HG02938 (cell line): ENCODE measurements around the gene AFAP1L2.

Experiments used
- ATAC-seq: cut with Tn5 transposase; IDR thresholded peaks from one replicate; pipeline ENCODE4 v1.9.1; 2021; ENCODE audit warnings: mild to moderate bottlenecking, moderate library complexity; ENCODE audit not compliant: unreplicated experiment

Gene AFAP1L2

DNA sequence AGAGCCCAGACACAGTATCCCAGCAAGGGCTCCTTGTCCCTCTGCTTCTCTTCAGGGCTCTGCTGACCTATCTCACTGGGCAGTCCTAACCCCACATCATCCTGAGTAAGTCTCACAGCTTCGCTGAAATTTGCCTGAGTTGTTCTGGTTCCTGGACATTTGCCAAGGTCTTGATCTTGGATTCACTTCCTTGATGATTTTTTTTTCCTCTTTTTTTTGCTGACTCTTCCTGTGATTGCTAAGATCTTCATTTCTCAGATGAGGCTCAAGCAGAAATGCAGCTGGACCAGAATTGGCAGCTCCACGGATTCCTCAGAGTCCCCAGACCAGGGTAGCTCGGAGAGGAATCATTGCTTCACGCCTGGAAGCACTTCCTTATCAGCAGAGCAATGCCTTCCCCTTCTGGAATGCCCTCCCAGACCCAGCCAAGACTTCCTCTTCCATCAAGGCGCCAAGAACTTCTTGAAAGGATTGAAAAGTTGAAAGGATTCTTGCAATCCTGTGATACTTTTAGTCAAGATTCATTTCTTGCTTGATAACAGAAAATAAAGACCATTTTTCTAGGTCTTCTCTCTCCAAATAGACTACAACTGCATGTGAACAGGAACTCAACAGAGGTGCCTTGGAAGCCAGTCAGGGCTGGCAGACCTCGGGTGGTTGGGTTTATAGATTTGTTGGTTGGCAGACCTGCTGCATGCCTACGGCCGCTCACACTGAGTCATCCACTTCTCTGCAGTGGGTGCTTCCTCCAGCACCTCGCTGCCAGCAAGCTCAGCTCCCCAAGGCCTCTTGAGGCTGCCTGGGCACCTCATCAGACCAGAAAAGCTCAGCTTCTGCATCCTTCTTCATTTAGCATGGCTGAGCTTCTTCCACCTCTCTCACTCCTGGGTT is 8.8 kb upstream of the AFAP1L2 start:
- ATAC-seq = no peak

DNA sequence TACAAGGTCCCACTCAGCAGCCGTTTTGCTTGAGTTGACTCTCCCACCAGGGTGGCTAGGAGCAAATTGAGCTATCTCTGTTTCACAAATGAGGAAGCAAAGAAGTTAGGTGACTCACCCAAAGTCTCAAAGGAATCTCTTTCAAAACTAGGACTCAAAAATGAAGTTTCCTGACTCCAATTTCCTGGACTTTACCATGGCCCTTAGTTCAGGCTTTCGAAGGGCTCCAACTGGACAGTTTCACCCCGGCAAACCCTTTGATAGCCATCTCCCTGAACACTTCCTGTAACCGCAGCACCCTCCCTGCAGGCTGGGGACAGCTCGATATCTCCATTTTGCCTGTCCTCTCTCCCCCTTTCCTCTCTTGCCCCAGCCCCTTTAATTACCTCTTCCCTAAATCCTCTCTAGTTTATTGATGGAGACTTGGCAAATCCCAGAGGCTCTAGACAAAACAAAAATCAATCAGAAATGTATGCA is 4.7 kb upstream of the AFAP1L2 start:
- ATAC-seq = no peak

DNA sequence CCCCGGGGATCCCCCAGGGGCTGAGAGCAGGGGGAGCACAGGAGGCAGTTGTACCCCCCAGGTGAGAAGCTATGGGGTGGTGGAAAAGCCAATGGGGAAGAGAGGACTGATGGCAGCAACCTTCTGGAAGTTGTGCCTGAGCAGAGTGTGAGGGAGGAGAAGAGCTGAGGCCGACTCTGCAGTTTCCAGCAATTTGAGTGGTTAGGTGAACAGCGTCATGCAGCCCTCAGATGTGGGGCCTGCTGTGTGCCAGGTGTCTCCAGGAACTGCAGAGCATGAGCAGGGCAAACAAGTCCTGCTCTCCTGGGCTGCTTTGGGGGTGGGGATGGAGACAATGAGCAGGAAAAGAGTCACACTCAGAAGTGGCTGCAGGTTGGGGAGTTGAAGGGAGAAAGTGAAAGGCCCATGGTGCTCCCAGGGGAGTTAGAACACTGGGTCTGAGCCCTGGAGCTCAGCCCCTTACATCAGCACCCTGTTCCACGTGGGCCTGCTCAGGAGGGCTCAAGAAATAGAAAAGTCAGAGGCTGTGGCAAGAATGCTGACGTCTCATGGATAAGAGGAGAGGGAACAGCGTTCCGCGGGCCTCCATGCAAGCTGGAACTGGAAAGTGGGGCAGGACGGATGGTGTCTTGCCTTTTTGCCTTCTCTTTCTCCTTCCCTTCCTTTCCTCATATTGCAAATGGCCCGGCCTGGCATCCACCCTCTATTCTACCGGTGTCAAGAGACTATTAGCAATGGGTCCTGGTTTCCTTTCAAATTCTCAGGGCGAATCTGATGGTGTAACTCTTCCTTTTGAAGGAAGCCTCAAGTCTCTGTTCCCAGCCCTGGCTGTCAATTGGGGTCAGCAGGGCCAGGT is 4.0 kb upstream of the AFAP1L2 start:
- ATAC-seq = no peak

DNA sequence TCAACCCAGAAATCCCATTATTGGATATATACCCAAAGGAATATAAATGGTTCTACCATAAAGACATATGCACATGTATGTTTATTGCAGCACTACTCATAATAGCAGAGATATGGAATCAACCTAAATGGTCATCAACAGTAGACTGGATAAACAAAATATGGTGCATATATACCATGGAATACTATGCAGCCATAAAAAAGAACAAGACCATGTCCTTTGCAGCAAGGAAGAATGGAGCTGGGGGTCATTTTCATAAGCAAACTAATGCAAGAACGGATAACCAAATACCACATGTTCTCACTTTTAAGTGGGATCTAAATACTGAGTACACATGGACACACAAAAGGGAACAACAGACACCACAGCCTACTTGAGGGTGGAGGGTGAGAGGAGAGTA is 2.2 kb upstream of the AFAP1L2 start:
- no peak for ATAC-seq

DNA sequence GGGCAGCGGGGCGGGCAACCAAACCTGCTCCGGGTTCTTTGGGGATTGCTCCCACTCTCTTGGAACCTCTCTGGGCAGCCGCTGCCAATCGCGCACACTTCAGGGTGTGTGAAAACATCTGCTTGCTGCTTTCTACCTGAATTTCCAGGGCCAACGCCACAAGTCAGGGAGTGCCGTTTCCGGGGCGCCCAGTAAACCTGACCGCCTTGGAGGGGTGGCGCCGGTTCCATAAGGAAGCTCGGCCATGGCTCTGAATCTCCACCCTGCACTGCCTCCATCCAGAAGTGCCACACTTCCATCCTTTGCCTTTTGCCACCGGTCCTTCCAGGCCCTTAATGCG is 679 bp upstream of the AFAP1L2 start:
- no peak for ATAC-seq

DNA sequence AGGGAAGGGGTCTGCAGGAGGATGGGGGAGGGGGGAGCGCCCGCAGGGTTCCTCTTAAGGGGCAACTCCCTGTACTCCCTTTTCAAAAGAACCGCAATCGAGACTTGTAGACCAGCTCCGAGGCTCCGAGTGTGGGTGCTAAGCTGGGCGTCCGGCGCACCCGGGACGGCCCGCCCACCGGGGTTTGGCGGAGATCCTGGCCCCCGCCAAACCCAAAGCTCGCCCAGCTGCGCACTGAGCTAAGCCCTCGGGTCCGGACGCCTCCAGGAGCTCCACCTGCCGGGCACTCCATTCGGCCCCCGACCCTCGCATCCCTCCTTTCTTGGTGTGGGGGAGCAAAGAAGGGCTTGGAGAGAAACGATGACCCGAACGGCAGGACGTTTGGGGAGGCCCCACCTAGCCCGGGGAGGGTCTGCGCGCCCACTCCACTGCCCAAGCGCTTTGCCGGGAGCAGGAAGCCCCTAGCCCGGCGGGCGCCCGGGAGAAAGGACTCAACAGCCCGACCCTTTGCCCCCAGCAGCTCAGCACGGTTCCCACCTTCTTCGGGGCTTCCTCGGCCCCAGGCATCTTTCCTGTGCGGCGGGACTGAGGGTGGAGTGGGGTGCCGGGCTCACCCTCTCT is 651 bp downstream of the AFAP1L2 start:
- ATAC-seq = no peak

DNA sequence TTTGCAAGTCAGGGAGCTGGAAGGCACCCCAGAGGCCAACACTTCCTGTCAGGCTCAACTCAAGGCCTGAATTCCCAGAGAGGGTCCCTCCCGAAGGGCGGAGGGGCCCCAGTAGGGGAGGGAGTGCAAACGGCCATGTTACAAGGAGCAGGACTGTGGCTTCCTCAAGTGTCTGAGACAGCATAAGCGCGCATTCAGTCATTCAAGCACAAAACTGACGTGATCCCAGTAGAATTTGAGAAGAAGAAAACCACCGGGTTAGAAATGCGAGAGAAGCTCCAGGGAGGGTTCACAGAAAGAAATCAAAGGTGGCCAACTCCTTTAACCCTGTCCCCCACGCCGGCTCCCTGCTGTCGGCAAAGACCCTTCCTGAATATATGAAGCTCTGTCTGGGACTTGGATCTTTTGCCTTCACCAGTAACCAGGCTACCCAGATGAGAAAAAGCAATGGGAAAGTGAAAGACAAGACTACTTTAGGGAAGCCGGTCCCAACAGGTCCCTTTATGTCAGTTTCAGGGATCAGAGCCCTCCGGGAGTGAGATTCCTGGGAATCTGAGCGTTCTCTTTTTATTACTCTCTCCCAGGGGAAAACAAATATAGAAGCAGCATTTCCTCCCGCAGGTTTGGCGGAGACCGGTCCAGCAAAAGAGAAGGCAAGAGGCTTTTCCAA is 1.3 kb downstream of the AFAP1L2 start:
- no peak for ATAC-seq

DNA sequence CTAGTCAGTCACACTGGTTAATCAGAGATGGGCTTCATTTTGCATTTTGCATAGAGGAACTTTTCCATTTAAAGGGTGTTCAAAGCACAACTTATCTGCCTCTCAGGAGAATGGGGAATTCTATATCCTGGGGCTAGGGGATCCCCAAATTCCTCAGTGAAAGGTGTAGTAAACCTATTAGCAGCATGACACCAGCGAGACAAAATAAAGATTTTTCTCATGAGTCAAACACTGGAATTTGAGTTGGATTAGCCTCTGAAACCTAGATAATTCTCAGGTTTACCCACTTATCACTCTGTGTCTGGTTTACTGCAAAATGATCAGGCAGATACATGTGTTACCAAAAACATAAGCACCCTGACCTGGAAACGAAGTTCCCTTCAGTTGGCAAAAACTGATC is 2.1 kb downstream of the AFAP1L2 start:
- no peak for ATAC-seq

DNA sequence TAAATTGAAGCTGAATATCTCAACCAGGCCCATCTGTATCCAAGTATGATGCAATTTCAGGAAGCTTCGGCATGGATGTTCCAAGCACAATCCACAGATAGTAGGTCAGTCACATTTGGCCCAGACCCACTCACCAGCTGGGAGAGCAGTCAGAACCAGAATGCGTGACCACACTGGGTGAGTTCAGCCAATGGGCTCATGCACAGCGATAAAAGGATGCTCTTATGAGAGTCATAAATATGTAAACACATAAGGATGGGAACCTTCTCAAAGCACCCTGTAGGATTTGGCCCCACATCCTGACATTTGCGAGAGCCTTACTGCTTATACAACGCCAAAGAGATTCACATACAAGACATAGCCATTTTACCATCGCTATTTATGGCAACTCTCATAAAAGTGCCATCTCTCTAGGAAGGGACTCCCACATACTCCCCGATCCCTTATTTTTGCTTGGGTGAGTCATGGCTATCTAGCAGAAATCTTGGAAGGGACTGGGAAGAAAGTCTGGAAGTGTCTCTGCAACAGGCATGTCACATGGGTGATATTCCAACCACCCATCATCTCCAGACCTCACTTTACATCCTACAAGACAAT is 3.0 kb downstream of the AFAP1L2 start:
- no peak for ATAC-seq

DNA sequence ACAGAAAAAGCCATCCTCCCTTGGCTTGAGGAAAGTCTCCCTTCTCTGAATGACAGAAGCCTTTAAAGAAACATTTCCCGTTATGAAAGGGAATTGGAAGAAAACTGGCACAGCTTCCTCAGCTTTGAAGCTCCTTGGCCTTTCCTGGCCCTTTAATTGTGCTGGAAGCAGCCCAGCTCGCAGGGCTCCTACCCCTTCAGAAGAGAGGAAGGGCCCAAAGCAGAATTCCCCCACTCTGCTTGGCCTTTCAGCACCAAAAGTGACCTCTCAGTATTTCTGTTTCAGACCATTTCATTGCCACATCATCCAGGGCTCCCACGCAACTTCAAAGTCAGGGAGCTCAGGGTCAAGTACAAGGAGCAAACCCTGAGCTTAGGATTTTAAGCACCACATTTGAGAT is 4.2 kb downstream of the AFAP1L2 start:
- no peak for ATAC-seq

DNA sequence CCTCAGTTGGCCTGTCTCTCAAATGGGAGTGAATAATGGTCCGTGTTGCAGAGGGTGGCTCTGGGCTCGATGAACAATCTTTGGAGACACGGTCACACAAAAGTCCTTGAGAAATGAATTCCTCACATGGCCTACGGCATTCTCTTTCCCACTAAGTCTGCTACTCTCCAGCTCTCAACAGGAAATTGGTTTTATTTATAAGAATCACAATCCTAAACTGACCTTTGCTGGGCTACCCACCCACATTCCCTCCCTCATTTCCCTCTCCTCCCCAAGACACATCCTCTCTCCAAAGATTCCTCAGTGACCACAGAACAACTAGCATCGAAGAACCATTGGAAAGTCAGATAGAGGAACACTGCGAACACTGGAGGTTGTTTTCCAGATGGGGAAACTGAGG is 4.7 kb downstream of the AFAP1L2 start:
- no peak for ATAC-seq

DNA sequence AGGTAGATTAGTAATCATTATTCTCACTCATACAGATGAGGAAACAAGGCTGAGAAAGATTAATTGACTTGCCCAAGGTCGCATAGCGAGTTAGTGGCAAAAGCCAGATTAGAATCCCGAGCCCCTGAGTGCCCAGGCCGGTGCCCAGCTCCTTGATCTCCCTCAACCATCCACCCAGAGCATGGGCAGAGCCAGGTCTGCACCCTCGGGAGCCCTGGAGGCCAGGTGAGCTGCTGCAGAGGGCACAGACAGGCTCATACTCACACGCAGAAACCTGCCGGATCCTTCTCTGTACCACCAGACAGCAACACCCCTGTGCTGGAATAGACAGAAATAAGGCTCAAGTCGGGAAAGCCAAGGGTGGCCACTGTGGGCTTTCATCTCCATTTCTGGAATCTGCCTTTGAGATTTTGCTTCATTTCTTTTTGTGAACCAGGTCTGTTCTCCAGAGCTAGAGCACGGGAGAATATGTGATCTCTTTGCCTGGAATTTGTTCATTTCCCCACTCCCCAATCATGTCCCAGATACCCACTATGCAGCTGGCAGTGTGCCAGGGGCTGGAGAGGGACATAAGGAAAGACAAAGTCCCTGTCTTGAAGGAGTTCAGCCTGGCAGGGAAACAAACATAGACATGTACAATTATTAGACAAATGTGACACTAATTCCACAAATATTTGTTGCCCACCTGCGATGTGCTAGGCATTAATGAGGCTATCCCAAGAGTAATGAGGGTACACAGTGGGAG is 5.5 kb downstream of the AFAP1L2 start:
- ATAC-seq = no peak

DNA sequence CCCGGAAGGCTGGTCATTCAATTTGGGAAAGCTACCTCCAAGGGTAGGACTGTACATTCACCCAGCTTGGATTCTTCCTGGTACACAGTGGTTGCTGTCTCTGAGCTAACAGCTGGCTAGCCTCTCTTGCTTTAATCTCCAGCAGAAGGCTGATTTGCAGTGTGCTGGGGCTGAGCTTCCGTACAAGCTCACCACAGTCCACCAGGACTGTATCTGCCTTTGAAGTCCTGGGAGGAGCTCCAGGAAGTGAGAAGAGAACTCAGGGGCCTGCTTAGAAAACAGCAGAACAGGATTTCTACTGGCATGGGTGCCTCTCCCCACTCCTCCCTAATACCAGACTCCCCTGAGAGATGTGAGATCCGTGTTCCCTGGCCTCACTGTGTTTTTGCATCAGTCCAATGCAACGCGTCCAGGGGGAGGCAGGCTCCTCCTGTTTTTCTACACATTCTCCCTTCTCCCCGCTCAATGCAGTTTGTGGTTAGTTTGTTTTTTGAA is 6.6 kb downstream of the AFAP1L2 start:
- no peak for ATAC-seq

DNA sequence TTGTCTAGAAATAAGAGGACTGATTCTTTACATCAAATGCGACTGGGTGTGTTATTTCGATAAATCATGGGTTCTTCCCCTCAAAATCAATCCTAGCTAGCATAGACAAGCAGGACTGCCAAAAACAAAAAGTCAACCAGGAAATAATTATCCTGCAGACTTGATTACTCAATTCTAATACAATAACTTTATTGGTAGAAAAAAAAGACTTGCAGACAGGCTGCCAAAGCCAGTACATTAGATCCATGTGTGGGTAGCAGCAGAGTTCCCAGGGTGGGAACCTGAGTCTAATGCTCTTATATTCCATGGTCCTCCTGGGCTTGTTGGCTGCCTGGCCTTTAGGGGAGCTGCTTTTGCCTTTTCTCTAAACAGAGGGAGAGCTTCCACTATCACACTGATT is 7.8 kb downstream of the AFAP1L2 start:
- no peak for ATAC-seq

DNA sequence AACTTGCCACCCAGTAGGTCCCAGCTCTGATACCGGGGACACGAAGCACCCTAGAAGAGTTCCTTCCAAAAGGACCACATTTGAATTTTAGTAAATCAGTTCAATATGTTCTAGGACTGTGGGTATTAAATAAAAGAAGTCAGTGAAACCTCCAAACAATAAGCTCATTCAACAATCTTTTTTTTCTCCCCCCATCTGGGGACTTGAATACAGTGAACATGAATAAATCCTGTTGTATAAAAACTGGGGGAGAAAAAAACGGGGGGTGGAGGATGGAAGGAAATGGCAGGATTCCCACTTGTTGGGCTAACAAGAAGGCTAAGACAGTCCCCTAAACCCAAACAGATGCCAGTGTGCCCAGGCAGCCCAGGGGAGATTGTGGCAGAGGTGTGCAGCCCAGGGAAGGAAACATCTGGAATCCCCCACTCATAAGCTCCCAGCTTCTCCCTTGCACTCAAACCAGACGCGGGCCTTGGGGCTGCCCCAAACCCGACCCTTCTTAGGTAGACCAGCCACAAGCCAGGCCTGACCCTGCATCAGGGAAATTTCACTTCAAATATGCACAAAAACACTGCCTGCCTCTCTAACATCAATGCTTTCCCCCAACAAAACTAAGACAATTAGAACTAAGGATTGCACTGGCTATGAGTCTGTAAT is 8.8 kb downstream of the AFAP1L2 start:
- no peak for ATAC-seq

DNA sequence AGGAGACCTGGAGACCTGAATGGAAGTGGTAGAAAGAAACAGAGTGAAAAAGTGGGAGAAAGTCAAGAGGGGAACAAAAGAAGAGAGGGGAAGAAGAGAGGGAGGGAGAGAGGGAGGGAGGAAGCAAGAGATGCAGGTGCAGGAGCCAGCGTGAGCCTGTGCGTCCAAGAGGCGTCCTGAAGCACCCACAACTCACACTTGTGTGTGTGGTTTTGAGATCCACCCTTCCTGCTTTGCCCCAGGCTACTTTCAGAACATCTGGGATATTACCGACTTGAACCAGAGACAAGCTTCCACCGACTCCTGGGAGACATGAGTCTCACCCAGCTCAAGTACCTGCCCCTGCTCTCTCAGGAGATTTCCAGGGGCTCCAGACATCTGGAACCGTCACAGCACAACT is 9.8 kb downstream of the AFAP1L2 start:
- no peak for ATAC-seq

DNA sequence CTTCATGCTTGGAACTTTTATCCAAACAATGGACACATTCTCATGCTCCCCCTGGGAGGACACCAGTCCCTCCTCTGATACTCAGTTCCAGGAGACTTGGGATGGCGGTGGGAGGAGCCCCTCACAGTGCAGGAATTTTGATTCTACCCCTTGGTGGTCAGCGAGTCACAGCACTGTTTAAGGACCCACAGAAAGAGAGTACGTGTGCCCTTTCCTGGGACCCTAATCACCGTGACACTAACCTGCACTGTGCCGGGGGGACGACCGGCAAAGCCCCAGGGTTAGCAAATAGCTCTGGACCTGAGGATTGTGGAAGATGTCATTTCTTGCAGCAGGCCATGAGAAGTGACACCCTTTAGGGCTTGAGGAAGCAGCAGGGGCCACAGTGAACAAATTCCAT is 10.4 kb downstream of the AFAP1L2 start:
- no peak for ATAC-seq

DNA sequence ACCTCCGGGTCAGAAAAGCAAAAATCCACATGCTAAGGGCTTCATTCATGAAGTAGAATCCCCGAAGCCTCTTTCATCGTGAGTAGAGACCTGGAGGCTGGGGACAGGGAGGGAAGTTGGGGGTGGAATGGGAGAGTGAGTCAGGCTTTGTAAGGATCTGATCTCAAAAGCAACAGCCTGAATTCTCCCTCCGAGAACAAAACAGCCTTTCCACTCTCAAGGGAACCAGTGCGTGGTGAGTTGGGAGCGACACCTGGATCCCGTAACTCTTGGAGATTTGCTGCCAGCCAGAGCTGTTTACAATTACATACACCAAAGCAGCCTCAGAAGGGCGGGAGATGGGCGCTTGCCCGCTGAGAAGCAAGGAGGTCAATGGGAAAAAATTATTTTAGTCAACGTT is 10.8 kb downstream of the AFAP1L2 start:
- ATAC-seq = no peak

DNA sequence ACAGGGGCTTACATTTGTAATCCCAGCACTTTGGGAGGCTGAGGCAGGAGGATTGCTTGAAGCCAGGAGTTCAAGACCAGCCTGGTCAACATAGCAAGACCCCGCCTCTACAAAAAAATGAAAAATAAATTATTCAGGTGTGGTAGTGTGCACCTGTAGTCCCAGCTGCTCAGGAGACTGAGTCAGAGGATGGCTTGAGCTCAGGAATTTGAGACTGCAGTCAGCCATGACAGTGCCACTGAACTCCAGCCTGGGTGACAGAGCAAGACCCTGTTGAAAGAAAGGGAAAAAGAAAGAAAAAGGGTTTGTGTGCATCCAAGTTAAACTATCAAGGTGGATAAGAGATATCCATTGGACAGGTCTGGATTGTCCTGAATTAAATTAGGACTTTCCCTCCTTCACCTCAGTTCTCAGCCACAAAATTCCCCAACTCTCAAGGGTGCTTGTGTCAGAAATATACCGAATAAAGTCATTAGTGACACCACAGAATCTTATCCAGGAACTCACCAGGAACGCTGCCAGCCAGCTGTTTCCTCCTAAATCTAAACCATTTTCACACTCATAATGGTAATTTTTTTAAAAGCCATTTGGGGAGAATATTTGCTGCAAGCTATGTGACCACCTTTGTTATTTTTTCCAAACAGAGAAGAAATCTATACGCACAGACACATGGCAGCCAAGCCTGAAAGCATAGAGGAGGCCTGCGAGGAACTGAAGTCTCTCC is 12.0 kb downstream of the AFAP1L2 start:
- ATAC-seq = no peak
